K562 (cell line): Measurements from ENCODE around the gene LSP1. TPM values are rescaled to one million over a fixed set of nuclear protein-coding genes. Genes with fewer than 3 reads are reported as not detected.

Experiments used
- JUND ChIP-seq, 2 experiments: IDR thresholded peaks; 2 replicates in 1 of 2; 3 replicates in 1 of 2; pipeline ENCODE4 v1.6.1; 2011; ENCODE audit warnings: borderline replicate concordance in 2 of 2, low read depth in 2 of 2, low read length in 2 of 2, improper control_type of control experiment in 1 of 2, missing biosample characterization in 1 of 2, missing genetic modification characterization in 1 of 2, missing genetic modification reagents in 1 of 2
- MAX ChIP-seq: sonication (generic); formaldehyde crosslinking; IDR thresholded peaks from 2 replicates; pipeline ENCODE4 v1.9.0; 2022; ENCODE audit warnings: mild to moderate bottlenecking, missing genetic modification reagents
- PHF8 ChIP-seq: fragments of 200-600 bp; sonication (generic); IDR thresholded peaks from 2 replicates; pipeline ENCODE4 v1.6.1; 2012; ENCODE audit warnings: mixed run types, mild to moderate bottlenecking, inconsistent platforms, low read length, moderate library complexity, borderline replicate concordance
- ZBTB40 ChIP-seq, 2 experiments: fragments of 450-650 bp in 1 of 2; sonication (generic) in 1 of 2; formaldehyde crosslinking in 1 of 2; IDR thresholded peaks; 2 replicates each; pipeline versions ENCODE4 v1.7.1 to v1.9.0; 2016 to 2022; ENCODE audit warnings: inconsistent platforms in 1 of 2, mild to moderate bottlenecking in 1 of 2, missing genetic modification reagents in 1 of 2
- polyA plus RNA-seq, 8 experiments: library from polyadenylated mRNA; depleted of rRNA in 4 of 8; stranded (reverse) in 5 of 8; unstranded in 3 of 8; fragments of >200 nt; fragmentation: Nextera tagmentation in 2 of 8; fragmentation: Illumina TruSeq in 1 of 8; extraction: Ambion mirVana in 2 of 8; extraction: Trizol in 1 of 8; gene quantifications; 2 replicates each; pipeline versions ENCODE4 v1.2.1 to v1.2.3, GENCODE V29; 2011 to 2014; ENCODE audit warnings: inconsistent platforms in 1 of 8, missing spikeins in 1 of 8
- total RNA-seq, 7 experiments: library from RNA; depleted of rRNA in 6 of 7; stranded (reverse); fragments of >200 nt in 6 of 7; fragmentation: Illumina TruSeq in 2 of 7; extraction: Trizol in 2 of 7; gene quantifications; 2 replicates each; pipeline versions ENCODE4 v1.2.1 to v1.2.3, GENCODE V29; 2011 to 2021; ENCODE audit warnings: low replicate concordance in 1 of 7

Gene LSP1
- total and polyA plus RNA-seq, 9 of the 15 experiments (the other 6 are each of a cell fraction or from before 2014, with no cell fraction given): 0.08 to 2.9 (median 0.65) TPM; not detected in 2

GRCh38 chr11:1870721-1871466 is 18.0 kb downstream of the LSP1 start (continued):
- TF ChIP-seq JUND (IDR thresholded peaks at IDR 0.05; ENCODE audit: borderline replicate concordance, low read depth, low read length) (no peak), JUND (tag; IDR thresholded peaks at IDR 0.05; ENCODE audit: borderline replicate concordance, low read depth, low read length) (no peak), ZBTB40 (IDR thresholded peaks at IDR 0.05) (no peak), ZBTB40 (CRISPR knock-in tag; IDR thresholded peaks at IDR 0.05) (no peak), PHF8 (no peak), MAX (CRISPR knock-in tag) (peak; percentile 42; the same call in 1 of the 2 replicates)
